HepG2 (cell line): ENCODE data around the gene SYT7. TPM values are rescaled to one million over a fixed set of nuclear protein-coding genes. Genes with fewer than 3 reads are reported as not detected.

Source experiments
- GATA4 ChIP-seq: sonication (generic); IDR thresholded peaks from 2 replicates; pipeline ENCODE4 v1.6.1; 2016; ENCODE audit warnings: antibody characterized with exemption, low read depth, borderline replicate concordance
- HNRNPL ChIP-seq: fragments of 200-400 bp; formaldehyde crosslinking; IDR thresholded peaks from 2 replicates; pipeline ENCODE4 v1.6.1; 2017; ENCODE audit warnings: mild to moderate bottlenecking, low read depth, low read length
- MYNN ChIP-seq: sonication (generic); formaldehyde crosslinking; IDR thresholded peaks from 2 replicates; pipeline ENCODE4 v1.4.0; 2020; ENCODE audit warnings: mild to moderate bottlenecking, low read depth, missing genetic modification reagents
- PRMT3 ChIP-seq: sonication (generic); formaldehyde crosslinking; IDR thresholded peaks from 2 replicates; pipeline ENCODE4 v1.8.1; 2022; ENCODE audit warnings: low read depth, mild to moderate bottlenecking, moderate library complexity, missing genetic modification reagents, borderline replicate concordance
- RBM22 ChIP-seq: fragments of 200-400 bp; formaldehyde crosslinking; optimal IDR thresholded peaks from 2 replicates; pipeline ENCODE3; 2017; ENCODE audit warnings: mild to moderate bottlenecking, low read length, moderate library complexity
- RNF2 ChIP-seq: fragments of 450-650 bp; conservative IDR thresholded peaks from 2 replicates; pipeline ENCODE4 v1.6.1; 2016; ENCODE audit warnings: low read depth
- SNAPC2 ChIP-seq: sonication (generic); formaldehyde crosslinking; IDR thresholded peaks from 2 replicates; pipeline ENCODE4 v1.8.1; 2022; ENCODE audit warnings: mild to moderate bottlenecking, missing genetic modification reagents
- SP5 ChIP-seq: IDR thresholded peaks from 2 replicates; pipeline ENCODE4 v1.6.1; 2016; ENCODE audit warnings: low read depth, borderline replicate concordance
- ZBTB42 ChIP-seq: sonication (generic); formaldehyde crosslinking; IDR thresholded peaks from 2 replicates; pipeline ENCODE4 v1.5.0; 2020; ENCODE audit warnings: mild to moderate bottlenecking, missing genetic modification reagents
- polyA plus RNA-seq, 8 experiments: library from polyadenylated mRNA; depleted of rRNA in 3 of 8; stranded (reverse) in 7 of 8; unstranded in 1 of 8; fragments of >200 nt; fragmentation: Illumina TruSeq in 4 of 8; extraction: Trizol in 4 of 8; gene quantifications; 2 replicates each; pipeline versions ENCODE4 v1.2.1 to v1.2.3, GENCODE V29; 2011 to 2016; ENCODE audit warnings: low read depth in 4 of 8, missing spikeins in 1 of 8, mixed read lengths in 1 of 8; ENCODE audit not compliant: insufficient read depth in 1 of 8
- total RNA-seq, 5 experiments: library from RNA; depleted of rRNA; stranded (reverse); fragments of >200 nt; fragmentation: Illumina TruSeq; extraction: Trizol; gene quantifications; 2 replicates each; pipeline ENCODE4 v1.2.3, GENCODE V29; 2016; ENCODE audit warnings: low read depth in 1 of 5
- TF ChIP-seq, protein P1 (sequence below): sonication (generic); formaldehyde crosslinking; IDR thresholded peaks from 2 replicates; pipeline ENCODE4 v1.5.0; 2020; ENCODE audit warnings: mild to moderate bottlenecking, missing genetic modification reagents
- TF ChIP-seq, protein P2 (sequence below): IDR thresholded peaks from 2 replicates; pipeline ENCODE4 v1.6.1; 2012; ENCODE audit warnings: low read length, improper control_type of control experiment
- TF ChIP-seq, protein P3 (sequence below): sonication (generic); formaldehyde crosslinking; IDR thresholded peaks from 2 replicates; pipeline ENCODE4 v1.5.0; 2020; ENCODE audit warnings: mild to moderate bottlenecking, missing genetic modification reagents, moderate library complexity
- TF ChIP-seq, protein P4 (sequence below): sonication (generic); formaldehyde crosslinking; IDR thresholded peaks from 2 replicates; pipeline ENCODE4 v1.4.0; 2020; ENCODE audit warnings: missing genetic modification reagents

Gene SYT7
- total and polyA plus RNA-seq, 2 of the 13 experiments (the other 11 are each of a cell fraction or from before 2014, with no cell fraction given), result 1.4 to 4.4 TPM

GRCh38 chr11:61601512-61601911 is 20.6 kb upstream of the SYT7 start (continued):
- TF ChIP-seq GATA4 (no peak), SNAPC2 (CRISPR knock-in tag) (no peak), HNRNPL (0 out of 2 replicates have a peak, but pooled peaks have one; percentile 29), SP5 (CRISPR knock-in tag) (peak; percentile 43; the same call in 1 of the 2 replicates), MYNN (CRISPR knock-in tag) (no peak), RBM22 (no peak), RNF2 (no peak), PRMT3 (no peak), ZBTB42 (CRISPR knock-in tag) (peak; percentile 27; the same call in 1 of the 2 replicates)
- TF ChIP-seq, protein P1, sequence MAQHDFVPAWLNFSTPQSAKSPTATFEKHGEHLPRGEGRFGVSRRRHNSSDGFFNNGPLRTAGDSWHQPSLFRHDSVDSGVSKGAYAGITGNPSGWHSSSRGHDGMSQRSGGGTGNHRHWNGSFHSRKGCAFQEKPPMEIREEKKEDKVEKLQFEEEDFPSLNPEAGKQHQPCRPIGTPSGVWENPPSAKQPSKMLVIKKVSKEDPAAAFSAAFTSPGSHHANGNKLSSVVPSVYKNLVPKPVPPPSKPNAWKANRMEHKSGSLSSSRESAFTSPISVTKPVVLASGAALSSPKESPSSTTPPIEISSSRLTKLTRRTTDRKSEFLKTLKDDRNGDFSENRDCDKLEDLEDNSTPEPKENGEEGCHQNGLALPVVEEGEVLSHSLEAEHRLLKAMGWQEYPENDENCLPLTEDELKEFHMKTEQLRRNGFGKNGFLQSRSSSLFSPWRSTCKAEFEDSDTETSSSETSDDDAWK (CRISPR knock-in tag), result no peak
- TF ChIP-seq, protein P2, sequence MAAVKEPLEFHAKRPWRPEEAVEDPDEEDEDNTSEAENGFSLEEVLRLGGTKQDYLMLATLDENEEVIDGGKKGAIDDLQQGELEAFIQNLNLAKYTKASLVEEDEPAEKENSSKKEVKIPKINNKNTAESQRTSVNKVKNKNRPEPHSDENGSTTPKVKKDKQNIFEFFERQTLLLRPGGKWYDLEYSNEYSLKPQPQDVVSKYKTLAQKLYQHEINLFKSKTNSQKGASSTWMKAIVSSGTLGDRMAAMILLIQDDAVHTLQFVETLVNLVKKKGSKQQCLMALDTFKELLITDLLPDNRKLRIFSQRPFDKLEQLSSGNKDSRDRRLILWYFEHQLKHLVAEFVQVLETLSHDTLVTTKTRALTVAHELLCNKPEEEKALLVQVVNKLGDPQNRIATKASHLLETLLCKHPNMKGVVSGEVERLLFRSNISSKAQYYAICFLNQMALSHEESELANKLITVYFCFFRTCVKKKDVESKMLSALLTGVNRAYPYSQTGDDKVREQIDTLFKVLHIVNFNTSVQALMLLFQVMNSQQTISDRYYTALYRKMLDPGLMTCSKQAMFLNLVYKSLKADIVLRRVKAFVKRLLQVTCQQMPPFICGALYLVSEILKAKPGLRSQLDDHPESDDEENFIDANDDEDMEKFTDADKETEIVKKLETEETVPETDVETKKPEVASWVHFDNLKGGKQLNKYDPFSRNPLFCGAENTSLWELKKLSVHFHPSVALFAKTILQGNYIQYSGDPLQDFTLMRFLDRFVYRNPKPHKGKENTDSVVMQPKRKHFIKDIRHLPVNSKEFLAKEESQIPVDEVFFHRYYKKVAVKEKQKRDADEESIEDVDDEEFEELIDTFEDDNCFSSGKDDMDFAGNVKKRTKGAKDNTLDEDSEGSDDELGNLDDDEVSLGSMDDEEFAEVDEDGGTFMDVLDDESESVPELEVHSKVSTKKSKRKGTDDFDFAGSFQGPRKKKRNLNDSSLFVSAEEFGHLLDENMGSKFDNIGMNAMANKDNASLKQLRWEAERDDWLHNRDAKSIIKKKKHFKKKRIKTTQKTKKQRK, result no peak
- TF ChIP-seq, protein P3, sequence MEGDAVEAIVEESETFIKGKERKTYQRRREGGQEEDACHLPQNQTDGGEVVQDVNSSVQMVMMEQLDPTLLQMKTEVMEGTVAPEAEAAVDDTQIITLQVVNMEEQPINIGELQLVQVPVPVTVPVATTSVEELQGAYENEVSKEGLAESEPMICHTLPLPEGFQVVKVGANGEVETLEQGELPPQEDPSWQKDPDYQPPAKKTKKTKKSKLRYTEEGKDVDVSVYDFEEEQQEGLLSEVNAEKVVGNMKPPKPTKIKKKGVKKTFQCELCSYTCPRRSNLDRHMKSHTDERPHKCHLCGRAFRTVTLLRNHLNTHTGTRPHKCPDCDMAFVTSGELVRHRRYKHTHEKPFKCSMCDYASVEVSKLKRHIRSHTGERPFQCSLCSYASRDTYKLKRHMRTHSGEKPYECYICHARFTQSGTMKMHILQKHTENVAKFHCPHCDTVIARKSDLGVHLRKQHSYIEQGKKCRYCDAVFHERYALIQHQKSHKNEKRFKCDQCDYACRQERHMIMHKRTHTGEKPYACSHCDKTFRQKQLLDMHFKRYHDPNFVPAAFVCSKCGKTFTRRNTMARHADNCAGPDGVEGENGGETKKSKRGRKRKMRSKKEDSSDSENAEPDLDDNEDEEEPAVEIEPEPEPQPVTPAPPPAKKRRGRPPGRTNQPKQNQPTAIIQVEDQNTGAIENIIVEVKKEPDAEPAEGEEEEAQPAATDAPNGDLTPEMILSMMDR, result peak; percentile 27; the same call in 1 of the 2 replicates
- TF ChIP-seq, protein P4, sequence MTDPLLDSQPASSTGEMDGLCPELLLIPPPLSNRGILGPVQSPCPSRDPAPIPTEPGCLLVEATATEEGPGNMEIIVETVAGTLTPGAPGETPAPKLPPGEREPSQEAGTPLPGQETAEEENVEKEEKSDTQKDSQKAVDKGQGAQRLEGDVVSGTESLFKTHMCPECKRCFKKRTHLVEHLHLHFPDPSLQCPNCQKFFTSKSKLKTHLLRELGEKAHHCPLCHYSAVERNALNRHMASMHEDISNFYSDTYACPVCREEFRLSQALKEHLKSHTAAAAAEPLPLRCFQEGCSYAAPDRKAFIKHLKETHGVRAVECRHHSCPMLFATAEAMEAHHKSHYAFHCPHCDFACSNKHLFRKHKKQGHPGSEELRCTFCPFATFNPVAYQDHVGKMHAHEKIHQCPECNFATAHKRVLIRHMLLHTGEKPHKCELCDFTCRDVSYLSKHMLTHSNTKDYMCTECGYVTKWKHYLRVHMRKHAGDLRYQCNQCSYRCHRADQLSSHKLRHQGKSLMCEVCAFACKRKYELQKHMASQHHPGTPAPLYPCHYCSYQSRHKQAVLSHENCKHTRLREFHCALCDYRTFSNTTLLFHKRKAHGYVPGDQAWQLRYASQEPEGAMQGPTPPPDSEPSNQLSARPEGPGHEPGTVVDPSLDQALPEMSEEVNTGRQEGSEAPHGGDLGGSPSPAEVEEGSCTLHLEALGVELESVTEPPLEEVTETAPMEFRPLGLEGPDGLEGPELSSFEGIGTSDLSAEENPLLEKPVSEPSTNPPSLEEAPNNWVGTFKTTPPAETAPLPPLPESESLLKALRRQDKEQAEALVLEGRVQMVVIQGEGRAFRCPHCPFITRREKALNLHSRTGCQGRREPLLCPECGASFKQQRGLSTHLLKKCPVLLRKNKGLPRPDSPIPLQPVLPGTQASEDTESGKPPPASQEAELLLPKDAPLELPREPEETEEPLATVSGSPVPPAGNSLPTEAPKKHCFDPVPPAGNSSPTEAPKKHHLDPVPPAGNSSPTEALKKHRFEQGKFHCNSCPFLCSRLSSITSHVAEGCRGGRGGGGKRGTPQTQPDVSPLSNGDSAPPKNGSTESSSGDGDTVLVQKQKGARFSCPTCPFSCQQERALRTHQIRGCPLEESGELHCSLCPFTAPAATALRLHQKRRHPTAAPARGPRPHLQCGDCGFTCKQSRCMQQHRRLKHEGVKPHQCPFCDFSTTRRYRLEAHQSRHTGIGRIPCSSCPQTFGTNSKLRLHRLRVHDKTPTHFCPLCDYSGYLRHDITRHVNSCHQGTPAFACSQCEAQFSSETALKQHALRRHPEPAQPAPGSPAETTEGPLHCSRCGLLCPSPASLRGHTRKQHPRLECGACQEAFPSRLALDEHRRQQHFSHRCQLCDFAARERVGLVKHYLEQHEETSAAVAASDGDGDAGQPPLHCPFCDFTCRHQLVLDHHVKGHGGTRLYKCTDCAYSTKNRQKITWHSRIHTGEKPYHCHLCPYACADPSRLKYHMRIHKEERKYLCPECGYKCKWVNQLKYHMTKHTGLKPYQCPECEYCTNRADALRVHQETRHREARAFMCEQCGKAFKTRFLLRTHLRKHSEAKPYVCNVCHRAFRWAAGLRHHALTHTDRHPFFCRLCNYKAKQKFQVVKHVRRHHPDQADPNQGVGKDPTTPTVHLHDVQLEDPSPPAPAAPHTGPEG (CRISPR knock-in tag), result no peak
